Activated T-helper 17 cell treated with anti-CD3 and anti-CD28 coated beads, Interleukin-2, amount 50 U/mL, for 72 hours (primary cell): Measurements from ENCODE around the gene RASA3. TPM values are rescaled to one million over a fixed set of nuclear protein-coding genes. Genes with fewer than 3 reads are reported as not detected.
"Not testable (repeated sequence)": the region's sequence is repeated elsewhere in the genome, so short reads cannot be mapped to it uniquely, and the experiment has no call there.

Source experiments
- ATAC-seq: fragments of 150-1000 bp; cut with Tn5 transposase; replicated peaks from 2 replicates; pipeline ENCODE4 v1.10.0; 2021; ENCODE audit warnings: mild to moderate bottlenecking, moderate library complexity
- H3K27ac Mint-ChIP-seq: one replicate; pipeline ENCODE4 v1.8.0; 2022; ENCODE audit warnings: mixed read lengths
- H3K27me3 Mint-ChIP-seq: one replicate; pipeline ENCODE4 v1.8.0; 2022; ENCODE audit warnings: mixed read lengths
- H3K36me3 Mint-ChIP-seq: one replicate; pipeline ENCODE4 v1.8.0; 2022; ENCODE audit warnings: low read depth, mild to moderate bottlenecking, mixed read lengths
- H3K4me1 Mint-ChIP-seq: one replicate; pipeline ENCODE4 v1.8.0; 2022; ENCODE audit warnings: mixed read lengths
- H3K4me3 Mint-ChIP-seq: one replicate; pipeline ENCODE4 v1.8.0; 2022; ENCODE audit warnings: mild to moderate bottlenecking, mixed read lengths
- H3K9me3 Mint-ChIP-seq: one replicate; pipeline ENCODE4 v1.8.0; 2022; ENCODE audit warnings: mixed read lengths
- total RNA-seq, 2 donors: library from RNA; stranded (reverse); gene quantifications; one replicate each; pipeline ENCODE4 v1.2.3, GENCODE V29; 2022

Gene RASA3
- total RNA-seq, 2 donors from 2014 or later = 18.4 to 62.5 TPM

GRCh38 chr13:114120591-114121011, 11.8 kb downstream of the RASA3 start:
- peak overlapping the region; percentile 78 for H3K4me3 Mint-ChIP-seq
- no peaks in the 10 kb centered on the region for H3K9me3 Mint-ChIP-seq
- peaks cover 25% of the 10 kb centered on the region for H3K36me3 Mint-ChIP-seq
- H3K27ac Mint-ChIP-seq = peak overlapping the region; percentile 93
- no peaks in the 10 kb centered on the region for H3K27me3 Mint-ChIP-seq
- peaks cover 35% of the 10 kb centered on the region for H3K4me1 Mint-ChIP-seq
- no peak for ATAC-seq

DNA sequence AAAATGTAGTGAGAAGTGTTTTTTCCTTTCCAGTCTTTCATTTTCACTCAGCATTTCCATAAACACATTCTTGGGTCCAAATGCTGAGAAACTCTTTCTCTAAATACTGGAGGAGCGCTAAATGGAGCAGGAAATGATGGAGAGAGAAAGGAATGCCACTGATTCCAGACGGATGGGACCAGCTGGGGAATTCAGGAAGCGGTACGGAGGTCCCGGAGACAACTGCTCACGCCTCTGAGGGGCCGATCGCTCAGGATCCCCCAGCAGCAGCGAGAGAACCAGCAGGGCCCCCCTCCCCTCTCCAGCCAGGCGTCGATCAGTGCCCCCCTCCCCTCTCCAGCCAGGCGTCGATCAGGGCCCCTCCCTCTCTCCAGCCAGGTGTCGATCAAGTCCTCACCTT, 13.2 kb downstream of the RASA3 start:
- no peaks in the 10 kb centered on the region for H3K27me3 Mint-ChIP-seq
- ATAC-seq = no peak
- H3K4me1 Mint-ChIP-seq = peaks cover 36% of the 10 kb centered on the region
- H3K27ac Mint-ChIP-seq = peak overlapping the region; percentile 87
- H3K9me3 Mint-ChIP-seq = no peaks in the 10 kb centered on the region
- peaks cover 25% of the 10 kb centered on the region for H3K36me3 Mint-ChIP-seq
- H3K4me3 Mint-ChIP-seq = peak overlapping the region; percentile 70

DNA sequence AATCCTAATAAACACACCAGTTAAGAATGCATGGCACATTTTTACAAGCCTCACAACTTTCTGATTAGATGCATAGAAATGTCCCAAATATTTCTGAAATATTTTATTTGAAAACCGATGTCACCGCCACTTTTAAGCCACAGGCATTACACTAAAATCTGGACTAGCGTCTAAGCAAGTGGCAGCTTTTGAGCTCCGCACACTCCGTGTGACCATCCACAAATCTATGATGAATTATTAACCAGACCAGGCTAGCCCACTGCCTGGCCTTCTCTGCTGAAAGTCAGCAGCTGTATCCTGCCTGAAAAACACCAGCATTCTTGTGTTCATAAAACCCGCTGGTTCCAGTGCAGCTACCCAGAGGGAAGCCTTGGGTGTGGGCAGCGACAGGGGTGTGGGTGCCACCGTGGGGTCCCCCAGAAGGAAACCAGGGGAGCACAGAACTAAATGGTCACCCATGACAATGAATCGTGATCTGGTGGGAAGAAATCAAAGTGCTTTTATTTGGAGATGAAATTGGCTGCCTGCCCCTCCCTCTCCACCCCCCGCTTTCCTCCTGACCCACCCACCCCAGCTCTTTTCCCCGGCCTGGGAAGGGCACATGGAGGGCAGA, 13.8 kb downstream of the RASA3 start:
- Mint-ChIP-seq H3K27ac (peak overlapping the region; percentile 87), H3K36me3 (peaks cover 28% of the 10 kb centered on the region), H3K4me3 (peak overlapping the region; percentile 70), H3K4me1 (peaks cover 39% of the 10 kb centered on the region), H3K9me3 (no peaks in the 10 kb centered on the region), H3K27me3 (no peaks in the 10 kb centered on the region)
- no peak for ATAC-seq

DNA sequence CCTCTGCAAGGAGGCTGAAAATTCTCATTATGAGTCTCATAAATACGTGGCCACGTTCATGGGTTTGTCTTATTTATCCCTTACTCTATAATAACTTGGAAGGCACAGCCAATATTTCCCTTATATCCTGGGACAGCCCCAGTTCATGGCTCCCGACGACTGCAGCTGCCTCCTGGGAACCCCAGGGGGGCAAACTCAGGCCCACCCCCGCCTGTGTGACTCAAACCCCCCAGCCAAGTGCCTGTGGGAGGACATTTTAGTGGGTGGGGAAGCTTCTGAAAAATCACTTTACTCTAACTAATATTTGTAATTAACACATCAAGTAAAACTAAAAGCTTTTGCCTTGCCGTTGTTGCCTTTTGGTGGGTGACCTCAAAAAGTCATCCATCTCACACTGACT, 14.3 kb downstream of the RASA3 start:
- Mint-ChIP-seq H3K9me3 (no peaks in the 10 kb centered on the region), H3K4me3 (peak overlapping the region; percentile 70), H3K27me3 (no peaks in the 10 kb centered on the region), H3K36me3 (peaks cover 27% of the 10 kb centered on the region), H3K4me1 (peaks cover 41% of the 10 kb centered on the region), H3K27ac (peak overlapping the region; percentile 87)
- peak; percentile 24 for ATAC-seq

DNA sequence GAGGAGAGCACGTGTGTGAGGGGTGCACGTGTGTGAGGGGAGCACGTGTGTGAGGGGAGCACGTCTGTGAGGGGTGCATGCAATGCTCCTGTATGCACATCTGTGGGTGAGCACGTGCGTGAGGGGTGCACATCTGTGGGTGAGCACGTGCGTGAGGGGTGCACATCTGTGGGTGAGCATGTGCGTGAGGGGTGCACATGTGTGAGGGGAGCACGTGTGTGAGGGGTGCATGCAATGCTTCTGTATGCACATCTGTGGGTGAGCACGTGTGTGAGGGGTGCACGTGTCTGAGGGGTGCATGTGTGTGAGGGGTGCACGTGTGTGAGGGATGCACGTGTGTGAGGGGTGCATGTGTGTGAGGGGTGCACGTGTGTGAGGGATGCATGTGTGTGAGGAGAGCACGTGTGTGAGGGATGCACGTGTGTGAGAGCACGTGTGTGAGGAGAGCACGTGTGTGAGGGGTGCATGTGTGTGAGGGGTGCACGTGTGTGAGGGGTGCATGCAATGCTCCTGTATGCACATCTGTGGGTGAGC, 15.0 kb downstream of the RASA3 start:
- not testable (repeated sequence) for ATAC-seq, H3K9me3 Mint-ChIP-seq, H3K27me3 Mint-ChIP-seq, H3K27ac Mint-ChIP-seq
- Mint-ChIP-seq H3K36me3 (peaks cover 25% of the 10 kb centered on the region), H3K4me1 (peaks cover 43% of the 10 kb centered on the region), H3K4me3 (peak overlapping the region; percentile 70)

DNA sequence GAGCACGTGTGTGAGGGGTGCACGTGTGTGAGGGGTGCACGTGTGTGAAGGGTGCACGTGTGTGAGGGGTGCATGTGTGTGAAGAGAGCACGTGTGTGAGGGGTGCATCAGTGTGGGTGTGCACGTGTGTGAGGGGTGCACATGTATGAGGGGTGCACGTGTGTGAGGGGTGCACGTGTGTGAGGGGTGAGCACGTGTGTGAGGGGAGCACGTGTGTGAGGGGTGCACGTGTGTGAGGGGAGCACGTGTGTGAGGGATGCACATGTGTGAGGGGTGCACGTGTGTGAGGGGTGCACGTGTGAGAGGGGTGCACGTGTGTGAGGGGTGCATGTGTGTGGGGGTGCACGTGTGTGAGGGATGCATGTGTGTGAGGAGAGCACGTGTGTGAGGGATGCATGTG, 15.7 kb downstream of the RASA3 start:
- H3K27me3 Mint-ChIP-seq = no peaks in the 10 kb centered on the region
- no peak overlapping the region for H3K27ac Mint-ChIP-seq
- H3K9me3 Mint-ChIP-seq = no peaks in the 10 kb centered on the region
- peaks cover 45% of the 10 kb centered on the region for H3K4me1 Mint-ChIP-seq
- ATAC-seq = no peak
- H3K36me3 Mint-ChIP-seq = peaks cover 25% of the 10 kb centered on the region
- H3K4me3 Mint-ChIP-seq = no peak overlapping the region

- no peak for ATAC-seq
- Mint-ChIP-seq H3K27ac (peak overlapping the region; percentile 87), H3K4me3 (peak overlapping the region; percentile 55), H3K27me3 (no peaks in the 10 kb centered on the region), H3K36me3 (peaks cover 26% of the 10 kb centered on the region), H3K4me1 (peaks cover 46% of the 10 kb centered on the region), H3K9me3 (no peaks in the 10 kb centered on the region)
These were observed 16.6 kb downstream of the RASA3 start for GRCh38 chr13:114115796-114116195.

DNA sequence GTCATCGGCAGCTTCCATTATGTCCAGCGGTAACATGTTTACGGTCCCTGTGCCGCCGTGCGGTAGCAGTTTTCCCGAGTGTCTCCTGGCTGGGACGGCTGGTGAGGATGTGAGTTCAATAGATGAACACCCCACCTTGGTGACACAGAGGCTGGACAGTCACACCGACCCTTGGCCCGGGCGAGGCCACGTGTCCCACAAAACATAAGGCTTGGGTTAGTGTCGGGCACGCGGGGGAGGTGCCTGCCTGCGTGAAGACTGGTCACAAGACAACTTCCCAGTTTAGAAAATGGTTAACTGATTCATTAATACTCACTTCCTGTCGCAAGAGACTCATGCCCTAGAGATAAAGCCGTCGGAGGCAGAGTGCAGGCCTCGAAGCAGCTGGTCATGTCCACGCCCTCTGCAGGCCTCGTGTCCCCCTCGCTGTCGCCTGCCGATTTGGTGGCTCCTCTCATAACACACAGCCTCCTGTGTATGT, 17.2 kb downstream of the RASA3 start:
- peaks cover 46% of the 10 kb centered on the region for H3K4me1 Mint-ChIP-seq
- no peaks in the 10 kb centered on the region for H3K27me3 Mint-ChIP-seq
- peak; percentile 80 for ATAC-seq
- H3K36me3 Mint-ChIP-seq = peaks cover 31% of the 10 kb centered on the region
- H3K9me3 Mint-ChIP-seq = no peaks in the 10 kb centered on the region
- H3K27ac Mint-ChIP-seq = peak overlapping the region; percentile 87
- peak overlapping the region; percentile 55 for H3K4me3 Mint-ChIP-seq

DNA sequence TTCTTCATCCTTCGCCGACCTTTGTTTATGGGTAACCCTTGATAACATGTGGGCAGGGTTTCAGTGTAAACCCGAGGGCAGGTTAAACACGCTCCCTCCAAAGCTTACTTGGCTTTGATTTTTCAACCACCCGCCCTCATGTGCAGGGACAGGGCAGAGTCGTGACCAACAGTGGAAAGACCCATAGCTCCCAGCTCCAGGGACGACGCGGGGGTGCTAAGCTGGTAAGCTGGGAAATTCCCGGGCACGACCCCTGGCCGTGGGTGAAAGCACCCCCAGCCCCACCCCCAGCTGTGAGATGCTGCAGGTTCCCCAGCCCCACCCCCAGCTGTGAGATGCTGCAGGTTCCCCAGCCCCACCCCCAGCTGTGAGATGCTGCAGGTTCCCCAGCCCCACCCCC, 17.8 kb downstream of the RASA3 start:
- Mint-ChIP-seq H3K4me1 (peaks cover 48% of the 10 kb centered on the region), H3K4me3 (peak overlapping the region; percentile 39), H3K27ac (peak overlapping the region; percentile 79), H3K36me3 (peaks cover 33% of the 10 kb centered on the region)
- not testable (repeated sequence) for ATAC-seq, H3K9me3 Mint-ChIP-seq, H3K27me3 Mint-ChIP-seq

GRCh38 chr13:114114006-114114640, 18.3 kb downstream of the RASA3 start:
- Mint-ChIP-seq H3K27ac (peak overlapping the region; percentile 79), H3K4me3 (peak overlapping the region; percentile 39), H3K27me3 (no peaks in the 10 kb centered on the region), H3K9me3 (no peaks in the 10 kb centered on the region), H3K36me3 (peaks cover 33% of the 10 kb centered on the region), H3K4me1 (peaks cover 50% of the 10 kb centered on the region)
- no peak for ATAC-seq

GRCh38 chr13:114113395-114113794, 19.0 kb downstream of the RASA3 start:
- not testable (repeated sequence) for H3K4me3 Mint-ChIP-seq, H3K9me3 Mint-ChIP-seq, H3K27me3 Mint-ChIP-seq, ATAC-seq
- Mint-ChIP-seq H3K36me3 (peaks cover 36% of the 10 kb centered on the region), H3K27ac (peak overlapping the region; percentile 78), H3K4me1 (peaks cover 48% of the 10 kb centered on the region)

DNA sequence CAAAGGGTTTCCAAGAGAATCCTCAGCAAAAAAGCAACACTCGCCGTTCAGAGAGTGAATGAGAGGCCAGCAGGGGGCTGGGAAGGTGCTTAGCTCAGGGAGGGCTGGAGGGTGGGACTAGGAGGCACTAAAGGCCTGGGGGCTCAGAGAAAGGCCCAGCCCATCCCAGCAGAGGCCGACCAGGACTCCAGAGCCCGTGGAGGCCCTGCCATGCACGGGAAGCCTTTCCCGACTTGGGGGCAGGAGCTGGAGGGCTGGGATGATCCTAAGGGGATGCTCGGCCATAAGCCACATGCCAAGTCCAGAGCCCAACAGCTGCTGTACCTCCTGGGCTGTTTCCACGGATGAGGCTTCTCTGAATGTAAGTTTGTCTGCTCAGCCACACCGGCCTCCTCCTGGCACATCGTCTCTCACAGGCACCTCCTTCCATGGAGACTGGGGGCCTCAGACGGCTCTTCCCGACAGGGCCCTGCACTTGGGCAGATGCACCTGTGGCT, 19.5 kb downstream of the RASA3 start:
- Mint-ChIP-seq H3K27ac (peak overlapping the region; percentile 78), H3K36me3 (peaks cover 41% of the 10 kb centered on the region), H3K4me1 (peaks cover 49% of the 10 kb centered on the region), H3K9me3 (no peaks in the 10 kb centered on the region), H3K4me3 (peak overlapping the region; percentile 68), H3K27me3 (no peaks in the 10 kb centered on the region)
- ATAC-seq = no peak

GRCh38 chr13:114112231-114112825, 20.1 kb downstream of the RASA3 start:
- H3K36me3 Mint-ChIP-seq = peaks cover 42% of the 10 kb centered on the region
- peaks cover 50% of the 10 kb centered on the region for H3K4me1 Mint-ChIP-seq
- H3K27ac Mint-ChIP-seq = peak overlapping the region; percentile 82
- no peaks in the 10 kb centered on the region for H3K9me3 Mint-ChIP-seq
- no peak for ATAC-seq
- H3K4me3 Mint-ChIP-seq = peak overlapping the region; percentile 68
- H3K27me3 Mint-ChIP-seq = no peaks in the 10 kb centered on the region

GRCh38 chr13:114111577-114111976, 20.8 kb downstream of the RASA3 start:
- no peaks in the 10 kb centered on the region for H3K27me3 Mint-ChIP-seq
- H3K9me3 Mint-ChIP-seq = no peaks in the 10 kb centered on the region
- peak overlapping the region; percentile 82 for H3K27ac Mint-ChIP-seq
- peaks cover 42% of the 10 kb centered on the region for H3K36me3 Mint-ChIP-seq
- peak overlapping the region; percentile 68 for H3K4me3 Mint-ChIP-seq
- ATAC-seq = peak; percentile 51
- H3K4me1 Mint-ChIP-seq = peaks cover 50% of the 10 kb centered on the region
